Activated CD4-positive, alpha-beta T cell treated with anti-CD3 and anti-CD28 coated beads, Interleukin-2, Interleukin-4, amounts not matched to agents 100 ng/mL and 50 ng/mL, durations not matched to agents 16 hours and 8 hours (primary cell): ENCODE results near the gene ZCCHC12.
"Not testable (repeated sequence)": the region's sequence is repeated elsewhere in the genome, so short reads cannot be mapped to it uniquely, and the experiment has no call there.

Experiments
- DNase-seq: peaks from one replicate; pipeline ENCODE4 v3.0.0-alpha.2; 2020; ENCODE audit warnings: low spot score

ZCCHC12 gene

DNA sequence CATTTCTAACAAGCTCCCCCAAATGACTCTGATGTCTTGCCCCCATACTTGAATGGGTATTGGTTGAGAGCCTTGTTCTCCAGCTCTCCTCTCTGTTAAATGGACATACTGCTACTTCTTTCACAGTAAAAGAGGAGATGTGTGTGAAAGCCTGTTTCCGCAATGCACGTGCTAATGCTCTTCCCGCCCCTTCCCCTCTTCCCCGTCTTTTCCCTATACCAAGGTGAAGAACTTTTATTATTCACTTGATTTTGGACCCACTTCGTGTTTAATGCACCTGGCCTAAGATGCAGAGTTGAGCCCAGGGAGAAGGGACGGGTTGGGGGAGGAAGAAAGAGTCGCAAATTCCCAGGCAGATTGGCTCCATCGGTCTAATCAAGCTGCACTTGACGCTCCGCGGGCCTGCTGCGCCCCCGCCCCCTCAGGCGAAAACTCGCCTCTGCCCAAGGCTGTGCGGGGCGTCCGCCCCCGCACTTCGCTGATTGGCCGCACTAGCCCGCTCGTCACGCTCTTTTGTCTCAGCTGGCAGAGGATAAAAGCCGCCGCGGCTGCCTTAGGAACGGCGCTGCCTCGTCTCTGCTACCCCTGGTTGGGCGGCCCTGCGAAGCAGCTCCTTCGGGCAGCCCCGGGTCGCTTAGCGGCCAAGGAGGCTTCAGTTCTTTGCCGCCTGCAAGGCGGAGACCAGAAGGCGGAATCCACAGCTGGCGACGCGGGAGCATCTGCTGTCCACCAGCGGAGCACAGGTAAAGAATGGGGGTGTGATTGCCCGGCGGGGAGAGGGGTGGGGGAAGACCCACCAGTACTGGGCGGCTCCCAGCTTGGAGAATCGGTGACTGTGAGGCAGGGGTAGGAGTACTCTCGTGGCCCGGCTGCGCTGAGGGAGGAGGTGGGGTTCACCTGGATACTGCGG lies at the start of gene ZCCHC12:
ZCCHC12 (plus strand) TSS at position 562 of the 910 bp plus-strand sequence. CDS start 1,421 bp downstream, outside the sequence.
- no peak for DNase-seq

DNA sequence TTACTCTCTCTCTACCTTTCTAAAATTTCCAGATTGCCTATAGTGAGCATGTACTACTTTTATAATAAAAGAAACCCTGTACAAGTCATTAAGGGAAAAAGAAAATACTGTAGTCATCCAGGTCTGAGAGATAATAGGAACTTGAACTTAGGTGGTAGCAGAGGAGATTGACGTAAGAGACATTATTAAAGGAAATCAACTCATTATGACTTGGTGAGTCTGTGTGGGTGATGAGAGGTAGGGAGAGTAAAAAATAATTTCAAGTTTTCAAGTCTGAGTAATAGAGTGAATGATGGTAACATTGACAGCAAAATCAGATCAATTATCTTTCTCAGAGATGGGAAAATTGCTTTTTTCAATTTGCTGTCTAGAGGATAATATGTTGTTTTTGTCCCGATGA lies 44.0 kb upstream of the ZCCHC12 start:
- no peak for DNase-seq

DNA sequence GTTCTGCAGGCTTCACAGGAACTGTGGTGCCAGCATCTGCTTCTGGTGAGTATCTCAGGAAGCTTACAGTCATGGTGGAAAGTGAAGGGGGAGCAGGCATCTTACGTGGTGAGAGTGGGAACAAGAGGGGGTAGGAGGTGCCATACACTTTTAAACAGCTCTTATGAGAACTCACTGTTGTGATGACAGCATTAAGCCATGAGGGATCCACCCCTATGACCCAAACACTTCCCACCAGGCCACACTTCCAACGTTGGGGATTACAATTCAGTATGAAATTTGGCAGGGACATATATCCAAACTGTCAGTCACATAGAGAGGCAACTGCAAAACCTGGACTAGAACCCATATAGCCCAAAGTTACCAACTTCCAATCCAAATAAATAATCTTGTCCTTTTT lies 43.1 kb upstream of the ZCCHC12 start:
- DNase-seq, result no peak

DNA sequence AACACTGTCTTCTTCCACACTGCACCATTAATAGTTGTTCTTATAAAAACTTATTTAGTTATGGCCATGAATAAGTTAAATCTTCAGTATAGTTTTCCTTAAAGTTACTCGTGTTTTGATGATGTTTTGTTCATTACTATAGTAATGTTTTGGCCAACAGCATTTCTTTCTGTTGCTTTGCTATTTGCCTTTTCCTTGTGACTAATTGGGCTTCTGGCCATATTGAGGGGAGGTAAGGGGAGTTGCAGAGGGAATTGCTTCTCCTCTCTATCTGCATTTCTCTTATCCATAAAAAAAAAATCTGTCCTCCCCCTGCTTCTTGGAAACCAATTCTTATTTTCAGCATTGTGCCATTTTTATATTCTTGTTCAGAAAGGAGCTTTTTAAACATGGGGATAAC lies 42.7 kb upstream of the ZCCHC12 start:
- DNase-seq, result no peak

GRCh38 chrX:118795528-118796280 lies 27.9 kb upstream of the ZCCHC12 start:
- DNase-seq, result no peak

- DNase-seq, result no peak
Measured at GRCh38 chrX:118802857-118803256, 20.8 kb upstream of the ZCCHC12 start.

DNA sequence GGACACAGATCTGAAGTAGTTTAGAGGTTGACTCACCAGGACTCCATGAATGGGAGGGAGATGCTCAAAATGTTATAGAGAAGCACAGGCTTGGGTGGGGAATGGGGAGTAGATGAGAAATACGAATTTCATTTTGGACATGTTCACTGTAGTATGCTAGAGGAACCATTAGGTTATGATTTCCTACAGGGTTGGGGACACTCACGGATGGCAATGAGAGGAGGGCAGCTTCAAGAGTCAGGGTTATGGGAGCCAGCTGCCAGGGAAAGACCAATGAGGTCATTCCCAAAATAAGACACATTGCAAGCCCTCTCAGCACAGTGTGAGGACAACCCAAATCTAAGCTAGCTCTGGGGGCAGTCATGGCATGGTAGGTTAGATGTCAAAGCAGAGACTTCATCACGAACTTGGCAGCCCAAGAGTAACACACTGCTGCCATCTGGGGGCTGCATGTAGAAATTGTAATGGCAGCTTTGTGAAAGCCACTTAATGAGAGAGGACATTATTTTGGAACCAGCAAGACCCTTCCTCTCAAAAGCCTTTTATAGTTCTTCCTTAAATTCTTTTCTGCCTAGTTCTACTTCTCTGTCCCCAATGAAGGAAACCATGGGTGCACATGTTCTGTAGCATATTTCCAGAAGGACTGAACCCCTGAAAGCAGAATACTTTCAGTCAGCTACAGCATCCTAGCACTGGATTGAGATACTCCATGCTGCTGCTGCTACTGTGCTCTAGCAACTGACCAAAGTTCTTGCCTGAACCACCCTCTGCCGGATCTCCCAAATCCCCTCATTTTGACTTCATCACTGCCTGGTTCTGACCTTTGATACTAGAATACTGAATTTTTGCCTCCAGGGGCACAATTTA lies 16.2 kb upstream of the ZCCHC12 start:
- DNase-seq, result peak; percentile 37

DNA sequence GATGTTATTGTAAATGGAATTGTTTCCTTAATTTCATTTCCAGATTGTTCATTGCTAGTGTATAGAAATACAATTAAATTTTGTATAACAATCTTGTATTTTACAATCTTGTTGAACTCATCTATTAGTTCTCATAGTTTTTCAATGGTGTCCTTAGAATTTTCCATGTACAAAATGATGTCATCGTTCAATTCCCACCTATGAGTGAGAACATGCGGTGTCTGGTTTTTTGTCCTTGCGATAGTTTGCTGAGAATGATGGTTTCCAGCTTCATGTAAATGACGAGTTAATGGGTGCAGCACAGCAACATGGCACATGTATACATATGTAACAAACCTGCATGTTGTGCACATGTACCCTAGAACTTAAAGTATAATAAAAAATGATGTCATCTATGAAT lies 6.4 kb upstream of the ZCCHC12 start:
- DNase-seq, result not testable (repeated sequence)

DNA sequence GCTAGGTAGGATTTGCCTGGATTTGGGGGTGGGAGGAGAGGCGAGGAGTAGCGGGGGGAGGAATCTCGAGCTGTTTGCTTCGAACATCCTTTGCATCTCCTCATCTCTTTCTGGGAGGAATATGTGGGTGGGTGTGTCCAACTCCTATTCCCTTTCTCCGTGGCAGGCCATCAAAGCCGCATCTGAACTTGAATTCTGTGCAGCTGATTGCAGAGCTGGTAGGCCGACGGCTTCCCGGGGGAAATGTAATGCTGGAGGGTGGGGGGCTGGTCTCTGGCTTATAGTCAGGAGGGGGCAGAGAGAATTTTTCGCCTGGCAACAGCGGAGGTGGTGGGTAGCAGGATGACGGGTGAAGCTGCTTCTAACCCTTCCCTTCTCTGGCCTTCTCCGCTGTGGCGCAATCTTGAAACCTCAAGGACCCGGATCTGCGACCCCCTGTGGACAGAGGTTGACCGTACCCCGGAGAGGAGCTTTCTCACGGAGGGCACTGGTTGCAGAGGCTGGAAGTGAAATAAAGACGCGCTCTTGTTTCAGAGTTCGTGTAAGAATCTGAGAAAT lies 628 bp downstream of the ZCCHC12 start:
- DNase-seq, result no peak

DNA sequence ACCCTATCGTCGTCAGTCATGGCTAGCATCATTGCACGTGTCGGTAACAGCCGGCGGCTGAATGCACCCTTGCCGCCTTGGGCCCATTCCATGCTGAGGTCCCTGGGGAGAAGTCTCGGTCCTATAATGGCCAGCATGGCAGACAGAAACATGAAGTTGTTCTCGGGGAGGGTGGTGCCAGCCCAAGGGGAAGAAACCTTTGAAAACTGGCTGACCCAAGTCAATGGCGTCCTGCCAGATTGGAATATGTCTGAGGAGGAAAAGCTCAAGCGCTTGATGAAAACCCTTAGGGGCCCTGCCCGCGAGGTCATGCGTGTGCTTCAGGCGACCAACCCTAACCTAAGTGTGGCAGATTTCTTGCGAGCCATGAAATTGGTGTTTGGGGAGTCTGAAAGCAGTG lies 1.6 kb downstream of the ZCCHC12 start:
- no peak for DNase-seq

GRCh38 chrX:118839334-118839958 lies 15.8 kb downstream of the ZCCHC12 start:
- peak; percentile 58 for DNase-seq

DNA sequence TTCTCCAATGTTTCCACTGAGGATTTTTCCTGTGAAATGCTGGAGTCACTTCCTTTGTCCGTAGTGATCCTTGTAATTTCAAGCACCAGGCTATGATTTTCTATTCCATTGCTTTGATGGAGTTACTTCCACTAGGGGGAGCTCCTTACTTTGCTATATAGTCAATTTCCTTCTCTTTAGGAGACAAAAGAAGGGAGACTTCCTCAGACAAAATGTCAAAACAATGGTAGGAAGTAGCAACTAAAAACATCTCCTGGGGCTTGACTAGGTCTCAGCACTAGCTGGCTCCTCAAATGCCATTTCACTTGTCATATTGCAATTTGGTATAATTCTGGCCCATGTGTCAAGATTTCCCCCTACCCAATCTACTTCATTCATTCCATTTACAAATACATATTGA lies 24.1 kb downstream of the ZCCHC12 start:
- peak; percentile 55 for DNase-seq

- DNase-seq, result no peak
Measured at GRCh38 chrX:118853596-118853995, 30.0 kb downstream of the ZCCHC12 start.

- no peak for DNase-seq
Measured at GRCh38 chrX:118855681-118856310, 32.2 kb downstream of the ZCCHC12 start.

DNA sequence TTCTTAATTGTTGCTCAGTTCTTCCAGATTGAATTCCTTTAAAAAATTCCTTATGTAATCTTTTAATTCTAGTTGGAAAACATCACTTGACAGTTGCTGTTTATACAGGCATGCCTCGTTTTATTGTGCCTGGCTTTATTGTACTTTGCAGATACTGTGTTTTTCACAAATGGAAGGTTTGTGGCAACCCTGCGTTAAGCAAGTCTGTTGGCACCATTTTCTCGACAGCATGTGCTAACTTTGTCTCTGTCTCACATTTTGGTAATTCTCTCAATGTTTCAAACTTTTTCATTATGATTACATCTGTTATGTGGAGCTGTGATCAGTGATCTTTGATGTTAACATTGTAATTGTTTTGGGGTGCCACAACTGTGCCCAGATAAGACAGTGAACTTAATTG lies 33.4 kb downstream of the ZCCHC12 start:
- DNase-seq, result no peak

DNA sequence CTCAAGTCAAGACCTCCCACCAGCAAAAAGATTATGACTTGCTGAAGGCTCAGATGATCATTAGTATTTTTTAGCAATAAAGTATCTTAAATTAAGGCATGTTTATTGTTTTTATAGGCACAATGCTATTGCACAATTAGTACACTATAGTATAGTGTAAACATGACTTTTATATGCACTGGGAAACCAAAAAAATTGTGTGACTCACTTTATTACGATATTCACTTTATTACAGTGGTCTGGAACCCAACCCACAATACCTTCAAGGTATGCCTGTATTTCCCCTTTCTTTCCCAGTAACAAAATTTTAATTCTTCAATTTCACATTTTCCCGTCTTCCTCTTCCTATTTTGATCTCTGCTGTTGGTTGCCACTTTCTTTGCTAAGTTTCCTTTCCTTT lies 37.7 kb downstream of the ZCCHC12 start:
- DNase-seq, result no peak

GRCh38 chrX:118862091-118862490 lies 38.5 kb downstream of the ZCCHC12 start:
- no peak for DNase-seq

DNA sequence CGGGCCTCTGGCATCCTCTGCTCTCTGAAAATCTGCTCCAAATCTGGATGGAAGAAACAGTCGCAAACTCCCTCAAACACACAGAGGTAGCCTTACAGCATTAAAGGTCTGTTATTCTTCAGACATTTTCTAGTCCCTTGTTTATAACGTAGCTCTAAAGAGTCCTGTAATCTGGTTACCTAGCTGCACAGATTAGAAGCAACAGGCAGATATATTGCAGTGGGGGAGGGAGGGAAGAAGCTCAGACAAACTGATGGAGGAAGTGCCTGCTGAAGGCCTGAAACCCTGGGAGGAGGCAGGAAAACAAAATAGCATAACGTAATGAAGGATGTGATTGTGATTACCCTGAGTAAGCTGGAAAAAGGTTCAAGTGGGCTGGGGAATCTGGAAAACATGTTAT lies 39.4 kb downstream of the ZCCHC12 start:
- no peak for DNase-seq

GRCh38 chrX:118864063-118864635 lies 40.5 kb downstream of the ZCCHC12 start:
- no peak for DNase-seq

DNA sequence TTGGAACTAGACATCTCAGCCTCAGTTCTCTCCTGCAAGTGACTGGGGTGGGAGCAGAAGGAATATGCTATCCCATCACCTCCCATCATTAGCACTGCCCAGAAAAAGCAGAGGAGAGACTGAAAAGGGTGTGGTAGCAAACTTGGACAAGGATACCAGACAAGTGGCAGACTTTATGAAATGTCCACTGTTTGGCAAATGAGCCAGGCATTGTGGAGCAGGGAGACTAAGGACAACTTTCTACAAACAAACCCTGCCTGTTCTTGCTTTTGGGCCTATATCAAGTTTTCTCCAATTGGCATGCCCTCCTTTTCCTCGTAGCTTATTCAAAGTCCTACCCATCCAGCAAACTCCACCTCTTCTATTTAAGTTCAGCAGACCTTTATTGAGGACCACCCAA lies 41.6 kb downstream of the ZCCHC12 start:
- no peak for DNase-seq

DNA sequence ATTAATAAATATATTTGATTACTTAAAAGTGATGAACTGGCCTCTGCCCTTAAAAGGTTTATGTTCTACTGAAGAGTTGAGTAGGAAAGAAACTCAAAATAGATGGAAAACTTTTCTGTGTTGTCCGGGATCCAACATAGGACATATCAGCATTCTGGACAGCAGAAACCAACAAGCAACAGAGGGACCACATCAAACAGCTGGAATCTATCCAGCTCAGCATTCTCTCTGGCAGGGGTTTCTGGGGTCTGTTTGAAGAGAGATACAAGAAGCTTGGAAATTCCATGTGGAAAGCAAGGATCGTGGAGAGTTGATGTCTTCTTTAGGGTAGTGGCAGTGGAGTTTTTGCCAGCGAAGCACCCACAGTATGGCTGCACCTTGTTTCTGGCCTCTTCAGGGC lies 43.6 kb downstream of the ZCCHC12 start:
- DNase-seq, result no peak
